SH-SY5Y (cell line): ENCODE measurements around the gene PELI3.

Experiments used
- GATA2 ChIP-seq: IDR thresholded peaks from 2 replicates; pipeline ENCODE4 v1.6.1; 2011; ENCODE audit warnings: mild to moderate bottlenecking, low read depth, low read length
- GATA3 ChIP-seq: IDR thresholded peaks from 2 replicates; pipeline ENCODE4 v1.6.1; 2011; ENCODE audit warnings: low read depth, mild to moderate bottlenecking, low read length, moderate library complexity

DNA sequence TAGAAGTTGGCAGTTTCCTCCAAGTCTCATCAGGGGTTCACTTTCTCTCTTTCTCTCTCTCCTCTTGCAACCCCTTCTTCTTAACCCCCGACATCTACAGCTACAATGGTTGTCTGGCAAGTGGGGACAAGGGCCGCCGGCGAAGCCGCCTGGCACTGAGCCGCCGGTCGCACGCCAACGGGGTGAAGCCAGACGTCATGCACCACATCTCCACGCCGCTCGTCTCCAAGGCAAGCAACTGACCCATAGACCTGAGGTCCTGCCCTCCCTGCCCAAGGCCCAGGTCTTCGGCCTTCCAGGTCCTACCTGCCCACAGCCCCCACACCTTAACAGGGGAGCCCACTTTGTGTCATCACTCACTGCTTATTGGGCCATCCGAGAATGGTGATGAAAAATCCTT, 4.4 kb downstream of the PELI3 start:
- TF ChIP-seq GATA3 (no peak), GATA2 (no peak)
